ENCODE data around the gene ZBTB25. TPM values are rescaled to one million over a fixed set of nuclear protein-coding genes. Genes with fewer than 3 reads are reported as not detected.

Gene ZBTB25
- total RNA-seq, result 3.5 and 5.0 TPM in 2 replicates

GRCh38 chr14:64503434-64504309 lies at the start of gene ZBTB25:
Gene ZBTB25, minus strand, starts transcription at chr14:64503838. Its CDS starts 13,305 bp downstream, at chr14:64490533.

GRCh38 chr14:64549791-64550620 lies 46.4 kb upstream of the ZBTB25 start, which contains the start of gene PPP1R36:
Gene PPP1R36, plus strand, starts transcription at chr14:64549961. Its CDS starts 37 bp downstream, at chr14:64549998.

GRCh38 chr14:64540208-64541202 lies 36.9 kb upstream of the ZBTB25 start, which contains the start of gene HSPA2:
Gene HSPA2, plus strand, starts transcription at chr14:64540741. Its CDS starts 109 bp downstream, at chr14:64540850.

GRCh38 chr14:64504310-64504896 lies 765 bp upstream of the ZBTB25 start, which contains the start of gene ZBTB1:
Gene ZBTB1, plus strand, starts transcription at chr14:64504770. Its CDS starts 16,735 bp downstream, at chr14:64521505.

GRCh38 chr14:64465191-64465822 lies 38.3 kb downstream of the ZBTB25 start, which contains the start of gene AKAP5:
Gene AKAP5, plus strand, starts transcription at chr14:64465499. Its CDS starts 2,896 bp downstream, at chr14:64468395.

Other genes with a start within 250 kb of the ZBTB25 start
- gene ESR2, start 209.5 kb downstream of the ZBTB25 start, total RNA-seq, result 0.26 TPM in 1 of 2 replicates, not detected in the other
- 21.9 and 31.2 TPM in 2 replicates for gene MTHFD1, start 115.5 kb downstream of the ZBTB25 start, total RNA-seq
- gene AKAP5, start 38.3 kb downstream of the ZBTB25 start, total RNA-seq, result 0.09 and 0.70 TPM in 2 replicates
- 23.8 and 33.4 TPM in 2 replicates for gene ZBTB1, start 932 bp upstream of the ZBTB25 start, total RNA-seq
- gene HSPA2, start 36.9 kb upstream of the ZBTB25 start, total RNA-seq, result 4.8 and 23.0 TPM in 2 replicates
- not detected in 2 replicates for gene PPP1R36, start 46.1 kb upstream of the ZBTB25 start, total RNA-seq
- 20.8 and 23.4 TPM in 2 replicates for gene PLEKHG3, start 200.6 kb upstream of the ZBTB25 start, total RNA-seq

Measured in pericardium fibroblast (primary cell).